WTC11 (cell line): ENCODE data around the gene HYDIN. TPM values are rescaled to one million over a fixed set of nuclear protein-coding genes. Genes with fewer than 3 reads are reported as not detected.

Experiments
- ATAC-seq: fragments of 200-7000 bp; cut with Tn5 transposase; 2 replicates; pipeline ENCODE4 v1.10.0; 2021; ENCODE audit warnings: mild to moderate bottlenecking, moderate library complexity
- CTCF ChIA-PET: fragments of 300-600 bp; sonication (Branson Sonifier 250); formaldehyde crosslinking; loops from one replicate; lab custom pipeline; 2021; ENCODE audit warnings: antibody characterized with exemption; lab: Charles Lee
- POLR2A ChIA-PET: fragments of 350-600 bp; sonication (Branson Sonifier 250); formaldehyde crosslinking; loops from one replicate; lab custom pipeline; 2021; ENCODE audit warnings: antibody characterized with exemption; lab: Charles Lee
- DNase-seq: peaks from one replicate; pipeline ENCODE4 v3.0.0; 2021; ENCODE audit warnings: low spot score
- H3K27ac Mint-ChIP-seq: 2 replicates; pipeline ENCODE4 v1.8.0; 2021; ENCODE audit warnings: mixed read lengths
- H3K27me3 Mint-ChIP-seq: 2 replicates; pipeline ENCODE4 v1.8.0; 2021; ENCODE audit warnings: low read depth, mild to moderate bottlenecking, moderate library complexity, mixed read lengths
- H3K36me3 Mint-ChIP-seq: 2 replicates; pipeline ENCODE4 v1.8.0; 2021; ENCODE audit warnings: mixed read lengths
- H3K4me1 Mint-ChIP-seq: 2 replicates; pipeline ENCODE4 v1.8.0; 2022; ENCODE audit warnings: mixed read lengths
- H3K4me3 Mint-ChIP-seq: 2 replicates; pipeline ENCODE4 v1.8.0; 2021; ENCODE audit warnings: mild to moderate bottlenecking, moderate library complexity, mixed read lengths
- H3K9me3 Mint-ChIP-seq: 2 replicates; pipeline ENCODE4 v1.8.0; 2021; ENCODE audit warnings: mixed read lengths
- ATF3 ChIP-seq: sonication (generic); formaldehyde crosslinking; conservative IDR thresholded peaks from 2 replicates; pipeline ENCODE4 v1.8.1; 2022; ENCODE audit warnings: mild to moderate bottlenecking, missing genetic modification reagents
- ELF4 ChIP-seq: sonication (generic); formaldehyde crosslinking; IDR thresholded peaks from 2 replicates; pipeline ENCODE4 v1.8.1; 2022; ENCODE audit warnings: low read depth, mild to moderate bottlenecking, moderate library complexity, missing genetic modification reagents
- GRHL2 ChIP-seq: fragments of 250-450 bp; sonication (Bioruptor Pico); IDR thresholded peaks from 2 replicates; pipeline ENCODE4 v1.8.0; 2022; ENCODE audit warnings: mild to moderate bottlenecking, moderate library complexity; ENCODE audit not compliant: insufficient replicate concordance, severe bottlenecking
- HMGA2 ChIP-seq: fragments of 250-450 bp; sonication (Bioruptor Pico); IDR thresholded peaks from 2 replicates; pipeline ENCODE4 v1.4.0; 2021; ENCODE audit warnings: mild to moderate bottlenecking, moderate library complexity
- NFYB ChIP-seq: sonication (generic); formaldehyde crosslinking; conservative IDR thresholded peaks from 2 replicates; pipeline ENCODE4 v1.8.0; 2022; ENCODE audit warnings: low read depth, missing genetic modification reagents
- NR1H2 ChIP-seq: sonication (generic); formaldehyde crosslinking; IDR thresholded peaks from 2 replicates; pipeline ENCODE4 v1.9.0; 2021; ENCODE audit warnings: mild to moderate bottlenecking, moderate library complexity, missing genetic modification reagents
- PRRX2 ChIP-seq: fragments of 250-450 bp; sonication (Bioruptor Pico); IDR thresholded peaks from 2 replicates; pipeline ENCODE4 v1.8.0; 2021; ENCODE audit warnings: mild to moderate bottlenecking
- TCF7 ChIP-seq: sonication (generic); formaldehyde crosslinking; IDR thresholded peaks from 2 replicates; pipeline ENCODE4 v1.8.0; 2022; ENCODE audit warnings: mild to moderate bottlenecking, low read depth, missing genetic modification reagents, moderate library complexity
- USF1 ChIP-seq: sonication (generic); formaldehyde crosslinking; IDR thresholded peaks from 2 replicates; pipeline ENCODE4 v1.8.0; 2022; ENCODE audit warnings: mild to moderate bottlenecking, missing genetic modification reagents
- ZBTB21 ChIP-seq: sonication (generic); formaldehyde crosslinking; IDR thresholded peaks from 2 replicates; pipeline ENCODE4 v1.8.1; 2023; ENCODE audit warnings: mild to moderate bottlenecking, missing genetic modification reagents, borderline replicate concordance
- ZBTB43 ChIP-seq: sonication (generic); formaldehyde crosslinking; IDR thresholded peaks from 2 replicates; pipeline ENCODE4 v1.8.1; 2023; ENCODE audit warnings: mild to moderate bottlenecking, missing genetic modification reagents
- ZMAT4 ChIP-seq: fragments of 250-450 bp; sonication (Bioruptor Pico); IDR thresholded peaks from 2 replicates; pipeline ENCODE4 v1.9.0; 2021; ENCODE audit warnings: mild to moderate bottlenecking
- ZNF121 ChIP-seq: sonication (generic); formaldehyde crosslinking; IDR thresholded peaks from 2 replicates; pipeline ENCODE4 v1.8.0; 2023; ENCODE audit warnings: missing genetic modification reagents
- ZNF396 ChIP-seq: fragments of 250-450 bp; sonication (Bioruptor Pico); IDR thresholded peaks from 2 replicates; pipeline ENCODE4 v1.8.0; 2021; ENCODE audit warnings: mild to moderate bottlenecking, moderate library complexity, borderline replicate concordance
- ZNF416 ChIP-seq: fragments of 250-450 bp; sonication (Bioruptor Pico); IDR thresholded peaks from 2 replicates; pipeline ENCODE4 v1.9.0; 2021; ENCODE audit warnings: mild to moderate bottlenecking, inconsistent platforms
- ZNF425 ChIP-seq: fragments of 250-450 bp; sonication (Bioruptor Pico); conservative IDR thresholded peaks from 2 replicates; pipeline ENCODE4 v1.9.0; 2021; ENCODE audit warnings: mild to moderate bottlenecking
- ZNF671 ChIP-seq: fragments of 250-450 bp; sonication (Bioruptor Pico); IDR thresholded peaks from 2 replicates; pipeline ENCODE4 v1.8.0; 2021; ENCODE audit warnings: mild to moderate bottlenecking
- total RNA-seq: library from RNA; stranded (reverse); gene quantifications from 3 replicates; pipeline ENCODE4 v1.2.3, GENCODE V29; 2021
- TF ChIP-seq, protein P1 (sequence below): sonication (generic); formaldehyde crosslinking; conservative IDR thresholded peaks from 2 replicates; pipeline ENCODE4 v1.8.1; 2023; ENCODE audit warnings: mild to moderate bottlenecking, low read depth, missing genetic modification reagents, moderate library complexity
- TF ChIP-seq, protein P2 (sequence below): sonication (generic); formaldehyde crosslinking; IDR thresholded peaks from 2 replicates; pipeline ENCODE4 v1.8.1; 2022; ENCODE audit warnings: missing genetic modification reagents, borderline replicate concordance

The HYDIN gene
- total RNA-seq, 1 experiment from 2014 or later: 2.6 TPM

DNA sequence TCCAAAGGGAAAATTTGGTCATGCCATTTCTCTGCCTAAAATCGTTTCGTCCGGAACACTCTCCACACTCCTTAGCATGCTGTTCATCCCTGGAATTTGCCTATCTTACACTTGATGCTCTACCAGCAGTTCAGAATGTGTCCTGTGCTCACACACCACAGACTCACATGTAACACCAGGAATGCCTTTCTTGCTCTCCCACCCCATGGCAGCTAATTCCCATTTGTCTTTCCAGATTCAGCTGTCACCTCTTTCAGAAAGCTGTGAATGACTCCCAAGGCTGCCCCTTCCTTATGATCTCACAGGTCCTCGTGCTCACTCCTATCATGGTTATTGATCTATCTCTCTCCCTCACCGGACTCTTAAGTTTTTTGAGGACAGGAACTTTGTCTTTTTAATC is 38.1 kb downstream of the HYDIN start (continued):
- no peak for TF ChIP-seq ZNF396
- no peak for TF ChIP-seq ZNF121 (CRISPR knock-in tag)
- TF ChIP-seq TCF7 (CRISPR knock-in tag): no peak

DNA sequence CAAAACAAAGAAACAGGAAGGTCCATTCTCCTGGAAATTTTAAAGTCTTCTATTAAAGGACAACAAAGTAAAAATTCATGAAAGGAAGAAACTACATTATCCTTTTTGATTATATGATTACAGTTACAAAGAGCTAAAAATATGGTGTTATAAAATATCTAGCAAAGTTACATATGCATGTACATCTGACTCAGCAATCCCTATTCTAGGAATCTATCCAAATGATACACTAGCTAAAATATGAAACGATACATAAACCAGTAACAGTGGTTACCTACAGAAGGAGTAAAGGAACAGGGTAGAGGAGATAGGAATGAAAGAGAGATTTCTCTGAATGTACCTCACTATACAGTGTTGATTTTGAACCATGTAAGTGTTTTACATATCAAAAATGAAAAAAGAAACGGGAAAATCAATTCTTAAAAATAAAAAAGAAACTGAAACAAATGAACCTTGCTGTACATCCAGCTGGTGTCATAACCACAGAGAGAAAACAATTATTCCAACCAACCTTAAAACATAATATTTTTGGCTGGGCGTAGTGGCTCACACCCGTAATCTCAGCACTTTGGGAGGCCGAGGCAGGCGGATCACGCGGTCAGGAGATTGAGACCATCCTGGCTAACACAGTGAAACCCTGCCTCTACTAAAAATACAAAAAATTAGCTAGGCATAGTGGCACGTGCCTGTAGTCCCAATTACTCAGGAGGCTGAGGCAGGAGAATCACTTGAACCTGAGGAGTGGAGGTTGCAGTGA is 41.4 kb downstream of the HYDIN start:
- no peaks in the 10 kb centered on the region for H3K27me3 Mint-ChIP-seq
- no peaks in the 10 kb centered on the region for H3K9me3 Mint-ChIP-seq
- DNase-seq: no peak
- no peak for TF ChIP-seq ZBTB43 (CRISPR knock-in tag)
- no peak for TF ChIP-seq ZNF416 (CRISPR knock-in tag)
- TF ChIP-seq ZNF121 (CRISPR knock-in tag): peak; percentile 73; the same call in 1 of the 2 replicates
- ChIA-PET CTCF (no interaction called here), POLR2A (no interaction called here)
- H3K4me3 Mint-ChIP-seq: no peak overlapping the region
- no peak for ATAC-seq
- no peaks in the 10 kb centered on the region for H3K36me3 Mint-ChIP-seq
- H3K27ac Mint-ChIP-seq: no peak overlapping the region
- H3K4me1 Mint-ChIP-seq: no peaks in the 10 kb centered on the region

DNA sequence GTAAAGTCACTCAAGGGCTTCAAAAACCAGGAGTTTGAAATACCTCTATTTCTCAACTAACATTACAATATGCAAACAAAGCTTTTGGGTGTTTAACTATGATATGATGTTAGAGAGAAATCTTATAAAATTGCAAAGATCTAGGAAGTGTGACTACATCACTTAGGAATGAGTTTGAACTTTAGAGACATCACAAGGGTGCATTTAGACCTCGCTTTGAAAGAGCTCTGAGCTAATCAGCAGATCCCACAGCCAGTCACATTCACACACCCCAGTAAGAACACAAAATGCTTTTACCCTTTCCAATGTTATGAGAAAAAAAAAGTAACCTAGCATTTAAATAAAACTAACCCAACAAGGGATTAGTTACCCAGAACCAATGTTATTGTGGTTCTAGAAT is 45.2 kb downstream of the HYDIN start:
- ChIA-PET POLR2A (no interaction called here), CTCF (interaction anchor here (1.2 to 1.3 kb wide), 3 partner anchors 126 to 227 kb away, joined by 3 to 4 read pairs (median 3); no protein-coding TSS in a partner anchor)
- no peak for ATAC-seq
- Mint-ChIP-seq H3K27ac (no peak overlapping the region), H3K4me1 (no peaks in the 10 kb centered on the region), H3K4me3 (no peak overlapping the region), H3K36me3 (peaks cover 7% of the 10 kb centered on the region), H3K9me3 (peaks cover 22% of the 10 kb centered on the region), H3K27me3 (no peaks in the 10 kb centered on the region)
- no peak for DNase-seq
- no peak for TF ChIP-seq ZNF671 (CRISPR knock-in tag)
- TF ChIP-seq ZBTB21 (CRISPR knock-in tag): no peak
- no peak for TF ChIP-seq PRRX2 (CRISPR knock-in tag)
- TF ChIP-seq NR1H2 (CRISPR knock-in tag): no peak
- no peak for TF ChIP-seq ATF3 (CRISPR knock-in tag)
- TF ChIP-seq ELF4 (CRISPR knock-in tag): no peak
- TF ChIP-seq, protein P1, sequence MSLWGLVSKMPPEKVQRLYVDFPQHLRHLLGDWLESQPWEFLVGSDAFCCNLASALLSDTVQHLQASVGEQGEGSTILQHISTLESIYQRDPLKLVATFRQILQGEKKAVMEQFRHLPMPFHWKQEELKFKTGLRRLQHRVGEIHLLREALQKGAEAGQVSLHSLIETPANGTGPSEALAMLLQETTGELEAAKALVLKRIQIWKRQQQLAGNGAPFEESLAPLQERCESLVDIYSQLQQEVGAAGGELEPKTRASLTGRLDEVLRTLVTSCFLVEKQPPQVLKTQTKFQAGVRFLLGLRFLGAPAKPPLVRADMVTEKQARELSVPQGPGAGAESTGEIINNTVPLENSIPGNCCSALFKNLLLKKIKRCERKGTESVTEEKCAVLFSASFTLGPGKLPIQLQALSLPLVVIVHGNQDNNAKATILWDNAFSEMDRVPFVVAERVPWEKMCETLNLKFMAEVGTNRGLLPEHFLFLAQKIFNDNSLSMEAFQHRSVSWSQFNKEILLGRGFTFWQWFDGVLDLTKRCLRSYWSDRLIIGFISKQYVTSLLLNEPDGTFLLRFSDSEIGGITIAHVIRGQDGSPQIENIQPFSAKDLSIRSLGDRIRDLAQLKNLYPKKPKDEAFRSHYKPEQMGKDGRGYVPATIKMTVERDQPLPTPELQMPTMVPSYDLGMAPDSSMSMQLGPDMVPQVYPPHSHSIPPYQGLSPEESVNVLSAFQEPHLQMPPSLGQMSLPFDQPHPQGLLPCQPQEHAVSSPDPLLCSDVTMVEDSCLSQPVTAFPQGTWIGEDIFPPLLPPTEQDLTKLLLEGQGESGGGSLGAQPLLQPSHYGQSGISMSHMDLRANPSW (CRISPR knock-in tag): no peak
- TF ChIP-seq GRHL2 (CRISPR knock-in tag): no peak
- TF ChIP-seq ZNF425 (CRISPR knock-in tag): no peak
- TF ChIP-seq ZMAT4 (CRISPR knock-in tag): no peak
- no peak for TF ChIP-seq USF1 (CRISPR knock-in tag)
- TF ChIP-seq ZNF121 (CRISPR knock-in tag): no peak
- TF ChIP-seq NFYB (CRISPR knock-in tag): no peak
- no peak for TF ChIP-seq HMGA2 (CRISPR knock-in tag)
- TF ChIP-seq, protein P2, sequence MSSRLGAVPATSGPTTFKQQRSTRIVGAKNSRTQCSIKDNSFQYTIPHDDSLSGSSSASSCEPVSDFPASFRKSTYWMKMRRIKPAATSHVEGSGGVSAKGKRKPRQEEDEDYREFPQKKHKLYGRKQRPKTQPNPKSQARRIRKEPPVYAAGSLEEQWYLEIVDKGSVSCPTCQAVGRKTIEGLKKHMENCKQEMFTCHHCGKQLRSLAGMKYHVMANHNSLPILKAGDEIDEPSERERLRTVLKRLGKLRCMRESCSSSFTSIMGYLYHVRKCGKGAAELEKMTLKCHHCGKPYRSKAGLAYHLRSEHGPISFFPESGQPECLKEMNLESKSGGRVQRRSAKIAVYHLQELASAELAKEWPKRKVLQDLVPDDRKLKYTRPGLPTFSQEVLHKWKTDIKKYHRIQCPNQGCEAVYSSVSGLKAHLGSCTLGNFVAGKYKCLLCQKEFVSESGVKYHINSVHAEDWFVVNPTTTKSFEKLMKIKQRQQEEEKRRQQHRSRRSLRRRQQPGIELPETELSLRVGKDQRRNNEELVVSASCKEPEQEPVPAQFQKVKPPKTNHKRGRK (CRISPR knock-in tag): no peak
